ENCODE data around the gene DRC1.
A peak's percentile ranks its signal among the peaks of the same experiment; 100 is the strongest.

The DRC1 gene

GRCh38 chr2:26395394-26395793, 6.3 kb upstream of the DRC1 start:
- no peaks in the 10 kb centered on the region for H3K4me1 ChIP-seq (ENCODE audit: control insufficient read depth in 5 of 5, insufficient read depth in 5 of 5, low read length in 5 of 5)
- H3K9me3 ChIP-seq (ENCODE audit: control insufficient read depth in 5 of 5, low read length in 5 of 5), result no peaks in the 10 kb centered on the region
- no peak overlapping the region for H3K27ac ChIP-seq (ENCODE audit: low read depth, low read length)
- H3K27me3 ChIP-seq (ENCODE audit: control insufficient read depth in 5 of 5, insufficient read depth in 4 of 5, low read length in 5 of 5), result no peaks in the 10 kb centered on the region
- H3K4me3 ChIP-seq (ENCODE audit: low read depth in 1 of 5, low read length in 5 of 5), result no peak overlapping the region
- H3K9ac ChIP-seq (ENCODE audit: low read length in 5 of 5), result no peak overlapping the region
- H3K36me3 ChIP-seq (ENCODE audit: control insufficient read depth in 5 of 5, insufficient read depth in 5 of 5, low read length in 5 of 5), result peaks cover 0 to 16% (median 3%) of the 10 kb centered on the region in 5 donors

- H3K9me3 ChIP-seq (ENCODE audit: control insufficient read depth in 5 of 5, low read length in 5 of 5), result no peaks in the 10 kb centered on the region
- peaks cover 0 to 5% (median 4%) of the 10 kb centered on the region in 5 donors for H3K4me1 ChIP-seq (ENCODE audit: control insufficient read depth in 5 of 5, insufficient read depth in 5 of 5, low read length in 5 of 5)
- H3K27ac ChIP-seq (ENCODE audit: low read depth, low read length), result no peak overlapping the region
- no peak overlapping the region for H3K4me3 ChIP-seq (ENCODE audit: low read depth in 1 of 5, low read length in 5 of 5)
- peaks cover 0 to 7% (median 5%) of the 10 kb centered on the region in 5 donors for H3K27me3 ChIP-seq (ENCODE audit: control insufficient read depth in 5 of 5, insufficient read depth in 4 of 5, low read length in 5 of 5)
- H3K9ac ChIP-seq (ENCODE audit: low read length in 5 of 5), result no peak overlapping the region
- H3K36me3 ChIP-seq (ENCODE audit: control insufficient read depth in 5 of 5, insufficient read depth in 5 of 5, low read length in 5 of 5), result peaks cover 0 to 10% (median 3%) of the 10 kb centered on the region in 5 donors
Measured at GRCh38 chr2:26396734-26397298, 4.9 kb upstream of the DRC1 start.

DNA sequence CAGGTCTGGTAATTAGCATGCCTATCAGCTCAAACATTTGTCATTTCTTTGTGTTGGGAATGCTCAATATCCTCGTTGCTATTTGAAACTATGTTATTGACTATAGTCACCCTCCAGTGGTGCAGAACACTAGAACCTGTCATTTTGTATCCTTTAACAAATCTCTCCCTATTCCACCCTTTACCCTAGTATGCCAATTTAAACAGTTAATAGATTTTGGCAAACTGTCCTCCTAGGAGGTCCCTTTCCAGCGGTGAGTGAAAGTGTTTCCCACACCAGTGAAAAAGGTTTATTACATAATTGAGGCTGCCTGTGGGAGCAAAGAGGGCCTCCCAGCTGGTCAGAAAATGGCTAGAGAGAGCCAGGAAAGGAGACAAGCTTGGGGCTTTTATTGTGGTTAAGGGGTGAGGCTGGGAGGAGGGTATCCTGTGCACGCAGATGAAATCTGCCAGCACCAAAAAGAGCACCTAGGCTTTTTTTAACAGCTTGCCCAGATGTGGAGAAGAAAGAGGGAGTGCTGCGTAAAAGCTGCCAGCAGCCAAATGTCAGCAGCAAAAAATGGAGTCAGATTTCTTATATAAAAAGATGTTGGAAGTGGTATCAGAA, 1.8 kb upstream of the DRC1 start:
- Histone ChIP-seq H3K27ac (ENCODE audit: low read depth, low read length) (no peak overlapping the region), H3K4me3 (ENCODE audit: low read depth in 1 of 5, low read length in 5 of 5) (no peak overlapping the region), H3K36me3 (ENCODE audit: control insufficient read depth in 5 of 5, insufficient read depth in 5 of 5, low read length in 5 of 5) (peaks cover 0 to 3% (median 0%) of the 10 kb centered on the region in 5 donors), H3K9ac (ENCODE audit: low read length in 5 of 5) (no peak overlapping the region), H3K9me3 (ENCODE audit: control insufficient read depth in 5 of 5, low read length in 5 of 5) (no peaks in the 10 kb centered on the region), H3K27me3 (ENCODE audit: control insufficient read depth in 5 of 5, insufficient read depth in 4 of 5, low read length in 5 of 5) (peaks cover 5 to 14% (median 7%) of the 10 kb centered on the region in 5 donors), H3K4me1 (ENCODE audit: control insufficient read depth in 5 of 5, insufficient read depth in 5 of 5, low read length in 5 of 5) (peaks cover 0 to 8% (median 8%) of the 10 kb centered on the region in 5 donors)

- H3K9ac ChIP-seq (ENCODE audit: low read length in 5 of 5), result no peak overlapping the region
- peaks cover 5 to 14% (median 7%) of the 10 kb centered on the region in 5 donors for H3K27me3 ChIP-seq (ENCODE audit: control insufficient read depth in 5 of 5, insufficient read depth in 4 of 5, low read length in 5 of 5)
- H3K4me1 ChIP-seq (ENCODE audit: control insufficient read depth in 5 of 5, insufficient read depth in 5 of 5, low read length in 5 of 5), result peaks cover 0 to 11% (median 8%) of the 10 kb centered on the region in 5 donors
- no peaks in the 10 kb centered on the region for H3K9me3 ChIP-seq (ENCODE audit: control insufficient read depth in 5 of 5, low read length in 5 of 5)
- H3K4me3 ChIP-seq (ENCODE audit: low read depth in 1 of 5, low read length in 5 of 5), result no peak overlapping the region
- H3K36me3 ChIP-seq (ENCODE audit: control insufficient read depth in 5 of 5, insufficient read depth in 5 of 5, low read length in 5 of 5), result peaks cover 0 to 3% (median 0%) of the 10 kb centered on the region in 5 donors
- no peak overlapping the region for H3K27ac ChIP-seq (ENCODE audit: low read depth, low read length)
Measured at GRCh38 chr2:26400723-26401122, 997 bp upstream of the DRC1 start.

DNA sequence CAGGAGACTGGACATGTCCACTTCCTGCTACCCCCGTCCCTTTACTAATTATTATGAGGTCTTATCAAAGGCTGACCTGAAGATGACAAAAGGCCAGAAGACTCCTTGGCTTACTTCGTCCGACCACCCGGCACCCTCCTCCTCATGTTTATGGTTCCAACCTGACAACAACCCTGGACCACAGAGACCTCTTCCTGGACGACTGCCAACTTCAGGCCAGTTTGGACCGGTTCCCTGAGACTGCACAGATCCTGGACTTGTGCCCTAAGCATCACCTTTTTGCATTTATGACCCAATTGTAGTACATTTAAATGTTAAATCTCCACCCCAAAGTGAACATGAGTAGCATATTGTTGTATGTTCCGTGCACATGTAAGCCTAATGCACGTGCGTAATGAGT, 5.8 kb downstream of the DRC1 start:
- H3K27me3 ChIP-seq (ENCODE audit: control insufficient read depth in 5 of 5, insufficient read depth in 4 of 5, low read length in 5 of 5), result peaks cover 0 to 9% (median 2%) of the 10 kb centered on the region in 5 donors
- H3K4me1 ChIP-seq (ENCODE audit: control insufficient read depth in 5 of 5, insufficient read depth in 5 of 5, low read length in 5 of 5), result peaks cover 0 to 5% (median 0%) of the 10 kb centered on the region in 5 donors
- no peaks in the 10 kb centered on the region for H3K9me3 ChIP-seq (ENCODE audit: control insufficient read depth in 5 of 5, low read length in 5 of 5)
- no peak overlapping the region for H3K9ac ChIP-seq (ENCODE audit: low read length in 5 of 5)
- no peak overlapping the region for H3K27ac ChIP-seq (ENCODE audit: low read depth, low read length)
- no peaks in the 10 kb centered on the region for H3K36me3 ChIP-seq (ENCODE audit: control insufficient read depth in 5 of 5, insufficient read depth in 5 of 5, low read length in 5 of 5)
- H3K4me3 ChIP-seq (ENCODE audit: low read depth in 1 of 5, low read length in 5 of 5), result no peak overlapping the region

DNA sequence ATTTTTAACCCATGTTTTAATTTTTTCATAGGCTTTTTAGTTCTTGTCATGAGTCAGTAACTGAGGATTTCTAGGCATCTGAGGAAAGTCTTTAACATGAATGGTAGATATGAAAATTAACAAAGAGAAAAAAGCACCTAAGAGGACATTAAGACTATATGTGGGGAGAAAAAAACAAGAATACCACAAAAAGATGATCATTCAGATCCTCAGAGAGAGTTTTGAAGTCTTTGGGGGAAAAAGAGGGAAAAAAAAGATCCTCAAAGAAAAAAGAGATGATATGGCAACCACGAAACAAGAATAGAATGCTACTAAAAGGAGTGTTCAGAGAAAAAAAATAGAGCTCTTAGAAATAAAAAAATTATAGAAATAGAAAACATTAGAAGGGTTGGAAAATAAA, 8.1 kb downstream of the DRC1 start:
- H3K9me3 ChIP-seq (ENCODE audit: control insufficient read depth in 5 of 5, low read length in 5 of 5), result no peaks in the 10 kb centered on the region
- no peak overlapping the region for H3K27ac ChIP-seq (ENCODE audit: low read depth, low read length)
- peaks cover 0 to 4% (median 0%) of the 10 kb centered on the region in 5 donors for H3K4me1 ChIP-seq (ENCODE audit: control insufficient read depth in 5 of 5, insufficient read depth in 5 of 5, low read length in 5 of 5)
- H3K4me3 ChIP-seq (ENCODE audit: low read depth in 1 of 5, low read length in 5 of 5), result no peak overlapping the region
- H3K36me3 ChIP-seq (ENCODE audit: control insufficient read depth in 5 of 5, insufficient read depth in 5 of 5, low read length in 5 of 5), result no peaks in the 10 kb centered on the region
- peaks cover 0 to 7% (median 0%) of the 10 kb centered on the region in 5 donors for H3K27me3 ChIP-seq (ENCODE audit: control insufficient read depth in 5 of 5, insufficient read depth in 4 of 5, low read length in 5 of 5)
- no peak overlapping the region for H3K9ac ChIP-seq (ENCODE audit: low read length in 5 of 5)

DNA sequence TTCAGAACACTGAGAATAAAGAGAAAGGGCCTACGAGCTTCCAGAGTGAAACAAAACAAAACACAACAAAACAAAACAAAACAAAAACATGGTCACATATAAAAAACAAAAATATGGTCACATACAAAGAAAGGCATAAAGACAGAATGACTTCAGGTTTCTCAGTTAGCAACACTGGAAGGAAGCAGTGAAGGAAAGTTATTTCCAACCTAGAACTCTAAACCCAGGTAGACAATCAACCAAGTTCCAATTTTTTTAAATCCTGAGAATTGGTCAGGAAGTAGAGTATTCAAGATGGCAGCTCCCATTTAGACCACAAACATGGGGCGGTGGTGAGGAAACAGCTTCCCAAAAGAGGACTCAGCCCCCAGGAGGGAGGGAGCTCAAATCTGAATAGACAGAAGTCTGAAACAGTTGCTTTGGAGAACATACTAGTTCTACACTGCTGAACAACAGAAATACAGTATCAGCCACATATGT, 9.1 kb downstream of the DRC1 start:
- no peaks in the 10 kb centered on the region for H3K9me3 ChIP-seq (ENCODE audit: control insufficient read depth in 5 of 5, low read length in 5 of 5)
- H3K27ac ChIP-seq (ENCODE audit: low read depth, low read length), result no peak overlapping the region
- no peak overlapping the region for H3K4me3 ChIP-seq (ENCODE audit: low read depth in 1 of 5, low read length in 5 of 5)
- H3K27me3 ChIP-seq (ENCODE audit: control insufficient read depth in 5 of 5, insufficient read depth in 4 of 5, low read length in 5 of 5), result peaks cover 0 to 7% (median 0%) of the 10 kb centered on the region in 5 donors
- no peaks in the 10 kb centered on the region for H3K4me1 ChIP-seq (ENCODE audit: control insufficient read depth in 5 of 5, insufficient read depth in 5 of 5, low read length in 5 of 5)
- H3K9ac ChIP-seq (ENCODE audit: low read length in 5 of 5), result no peak overlapping the region
- no peaks in the 10 kb centered on the region for H3K36me3 ChIP-seq (ENCODE audit: control insufficient read depth in 5 of 5, insufficient read depth in 5 of 5, low read length in 5 of 5)

- Histone ChIP-seq H3K9me3 (ENCODE audit: control insufficient read depth in 5 of 5, low read length in 5 of 5) (no peaks in the 10 kb centered on the region), H3K9ac (ENCODE audit: low read length in 5 of 5) (no peak overlapping the region), H3K4me1 (ENCODE audit: control insufficient read depth in 5 of 5, insufficient read depth in 5 of 5, low read length in 5 of 5) (no peaks in the 10 kb centered on the region), H3K36me3 (ENCODE audit: control insufficient read depth in 5 of 5, insufficient read depth in 5 of 5, low read length in 5 of 5) (no peaks in the 10 kb centered on the region), H3K27me3 (ENCODE audit: control insufficient read depth in 5 of 5, insufficient read depth in 4 of 5, low read length in 5 of 5) (peaks cover 0 to 7% (median 0%) of the 10 kb centered on the region in 5 donors), H3K27ac (ENCODE audit: low read depth, low read length) (no peak overlapping the region), H3K4me3 (ENCODE audit: low read depth in 1 of 5, low read length in 5 of 5) (no peak overlapping the region)
Measured at GRCh38 chr2:26411419-26411818, 9.7 kb downstream of the DRC1 start.

DNA sequence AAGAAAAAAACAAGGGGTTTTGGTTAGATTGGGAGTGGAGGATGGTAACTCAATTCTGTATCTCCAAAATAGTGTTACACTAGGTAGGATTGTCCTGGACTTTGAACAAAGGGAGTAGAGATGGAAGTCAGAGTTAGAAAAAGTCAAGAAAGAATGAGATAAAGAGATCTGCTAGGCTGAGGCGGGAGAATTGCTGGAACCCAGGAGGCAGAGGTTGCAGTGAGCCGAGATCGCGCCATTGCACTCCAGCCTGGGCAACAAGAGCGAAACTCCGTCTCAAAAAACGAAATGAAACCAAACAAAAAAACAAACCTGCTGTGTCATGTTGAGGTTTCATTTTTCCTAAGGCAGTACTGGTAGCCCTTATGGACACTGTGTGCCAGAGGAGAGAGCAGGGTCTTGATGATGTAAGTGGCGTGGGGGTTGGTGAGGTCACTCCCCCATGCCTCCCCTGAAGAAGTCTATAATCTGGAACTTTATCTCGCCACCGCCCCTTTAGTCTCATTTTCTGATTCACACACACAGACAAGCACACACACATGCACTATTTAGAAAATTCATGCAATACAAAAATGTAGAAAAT, 10.5 kb downstream of the DRC1 start:
- Histone ChIP-seq H3K27me3 (ENCODE audit: control insufficient read depth in 5 of 5, insufficient read depth in 4 of 5, low read length in 5 of 5) (peaks cover 0 to 7% (median 0%) of the 10 kb centered on the region in 5 donors), H3K4me3 (ENCODE audit: low read depth in 1 of 5, low read length in 5 of 5) (peak overlapping the region in 4 of 5 donors; percentile 33 to 37 (median 35)), H3K9ac (ENCODE audit: low read length in 5 of 5) (no peak overlapping the region), H3K36me3 (ENCODE audit: control insufficient read depth in 5 of 5, insufficient read depth in 5 of 5, low read length in 5 of 5) (no peaks in the 10 kb centered on the region), H3K4me1 (ENCODE audit: control insufficient read depth in 5 of 5, insufficient read depth in 5 of 5, low read length in 5 of 5) (no peaks in the 10 kb centered on the region), H3K9me3 (ENCODE audit: control insufficient read depth in 5 of 5, low read length in 5 of 5) (no peaks in the 10 kb centered on the region), H3K27ac (ENCODE audit: low read depth, low read length) (no peak overlapping the region)

- H3K36me3 ChIP-seq (ENCODE audit: control insufficient read depth in 5 of 5, insufficient read depth in 5 of 5, low read length in 5 of 5), result no peaks in the 10 kb centered on the region
- no peaks in the 10 kb centered on the region for H3K9me3 ChIP-seq (ENCODE audit: control insufficient read depth in 5 of 5, low read length in 5 of 5)
- H3K4me1 ChIP-seq (ENCODE audit: control insufficient read depth in 5 of 5, insufficient read depth in 5 of 5, low read length in 5 of 5), result no peaks in the 10 kb centered on the region
- H3K4me3 ChIP-seq (ENCODE audit: low read depth in 1 of 5, low read length in 5 of 5), result no peak overlapping the region
- H3K27ac ChIP-seq (ENCODE audit: low read depth, low read length), result no peak overlapping the region
- H3K9ac ChIP-seq (ENCODE audit: low read length in 5 of 5), result no peak overlapping the region
- no peaks in the 10 kb centered on the region for H3K27me3 ChIP-seq (ENCODE audit: control insufficient read depth in 5 of 5, insufficient read depth in 4 of 5, low read length in 5 of 5)
Measured at GRCh38 chr2:26414311-26414710, 12.6 kb downstream of the DRC1 start.
